ENCODE measurements around the gene RAP2B. TPM values are rescaled to one million over a fixed set of nuclear protein-coding genes. Genes with fewer than 3 reads are reported as not detected.

Gene RAP2B
- total and polyA plus RNA-seq, 2 donors (not counting 1 experiment from before 2014, with no cell fraction given), result 2.8 to 16.9 TPM

- no peaks in the 10 kb centered on the region for H3K9me3 ChIP-seq (ENCODE audit: control extremely low read depth in 1 of 3, control insufficient read depth in 2 of 3, insufficient read depth in 1 of 3, low read length in 2 of 3)
- 70% methylated on average over 2 of the region's 5 CpGs for WGBS (ENCODE audit: insufficient coverage)
- Mint-ChIP-seq H3K27ac (no peak overlapping the region), H3K4me1 (no peaks in the 10 kb centered on the region), H3K27me3 (peaks cover 6% of the 10 kb centered on the region), H3K9me3 (ENCODE audit: insufficient read depth) (no peaks in the 10 kb centered on the region), H3K4me3 (no peak overlapping the region)
- no peak overlapping the region for H3K4me3 ChIP-seq (ENCODE audit: control extremely low read depth in 1 of 5, extremely low read depth in 1 of 5, insufficient read depth in 1 of 5, low read depth in 2 of 5, low read length in 4 of 5)
- POLR2A ChIA-PET, result no interaction called here
- intact Hi-C loops (cut with micrococcal nuclease), result no loop called here
- no peak overlapping the region for H2AFZ ChIP-seq (ENCODE audit: insufficient read depth, low read depth, low read length, poor library complexity, severe bottlenecking)
- H4K20me1 ChIP-seq (ENCODE audit: control insufficient read depth, insufficient read depth, low read length, poor library complexity, severe bottlenecking), result no peaks in the 10 kb centered on the region
- DNase-seq, result no peak
- no peak for ATAC-seq (ENCODE audit: low read depth)
- TF ChIP-seq EZH2 (IDR thresholded peaks at IDR 0.05; ENCODE audit: borderline replicate concordance, insufficient read depth, low read depth, low read length, poor library complexity, severe bottlenecking) (no peak), CTCF (IDR thresholded peaks at IDR 0.05) (no peak)
- no peaks in the 10 kb centered on the region for H3K36me3 ChIP-seq (replicated peaks in 1 of 2; ENCODE audit: control extremely low read depth in 1 of 2, control insufficient read depth in 1 of 2, extremely low read depth in 1 of 2, insufficient read depth in 2 of 2, low read length in 1 of 2)
- H3K79me2 ChIP-seq (ENCODE audit: control insufficient read depth, insufficient read depth, low read length), result no peaks in the 10 kb centered on the region
- no peak overlapping the region for H3K9ac ChIP-seq (ENCODE audit: low read length)
- no peak overlapping the region for H3K4me2 ChIP-seq (replicated peaks; ENCODE audit: low read depth, low read length, poor library complexity, severe bottlenecking)
- H3K4me1 ChIP-seq (ENCODE audit: control insufficient read depth in 2 of 2, insufficient read depth in 2 of 2, low read length in 2 of 2), result no peaks in the 10 kb centered on the region
- CTCF ChIA-PET, result no interaction called here
- no peak overlapping the region for H3K27ac ChIP-seq (ENCODE audit: low read length in 2 of 2)
- no peaks in the 10 kb centered on the region for H3K27me3 ChIP-seq (replicated peaks in 1 of 4; ENCODE audit: control extremely low read depth in 1 of 4, control insufficient read depth in 3 of 4, insufficient read depth in 4 of 4, low read length in 3 of 4)
Observed at GRCh38 chr3:153195349-153195879, 33.4 kb downstream of the RAP2B start.

- ATAC-seq (ENCODE audit: low read depth), result no peak
- Histone ChIP-seq H3K27ac (ENCODE audit: low read length in 2 of 2) (no peak overlapping the region), H3K9me3 (ENCODE audit: control extremely low read depth in 1 of 3, control insufficient read depth in 2 of 3, insufficient read depth in 1 of 3, low read length in 2 of 3) (no peaks in the 10 kb centered on the region), H3K4me1 (ENCODE audit: control insufficient read depth in 2 of 2, insufficient read depth in 2 of 2, low read length in 2 of 2) (peaks cover 0 to 4% of the 10 kb centered on the region in 2 donors), H2AFZ (ENCODE audit: insufficient read depth, low read depth, low read length, poor library complexity, severe bottlenecking) (peak overlapping the region; percentile 25), H3K9ac (ENCODE audit: low read length) (no peak overlapping the region), H3K36me3 (replicated peaks in 1 of 2; ENCODE audit: control extremely low read depth in 1 of 2, control insufficient read depth in 1 of 2, extremely low read depth in 1 of 2, insufficient read depth in 2 of 2, low read length in 1 of 2) (no peaks in the 10 kb centered on the region), H3K4me3 (ENCODE audit: control extremely low read depth in 1 of 5, extremely low read depth in 1 of 5, insufficient read depth in 1 of 5, low read depth in 2 of 5, low read length in 4 of 5) (no peak overlapping the region), H3K27me3 (replicated peaks in 1 of 4; ENCODE audit: control extremely low read depth in 1 of 4, control insufficient read depth in 3 of 4, insufficient read depth in 4 of 4, low read length in 3 of 4) (no peaks in the 10 kb centered on the region), H3K4me2 (replicated peaks; ENCODE audit: low read depth, low read length, poor library complexity, severe bottlenecking) (peak overlapping the region; percentile 29), H4K20me1 (ENCODE audit: control insufficient read depth, insufficient read depth, low read length, poor library complexity, severe bottlenecking) (no peaks in the 10 kb centered on the region), H3K79me2 (ENCODE audit: control insufficient read depth, insufficient read depth, low read length) (no peaks in the 10 kb centered on the region)
- CTCF ChIA-PET, result interaction anchor here (0.7 kb wide), 1 partner anchor 415 kb away, joined by 6 read pairs; no protein-coding TSS in a partner anchor
- POLR2A ChIA-PET, result no interaction called here
- intact Hi-C loops (cut with micrococcal nuclease), result no loop called here
- Mint-ChIP-seq H3K27ac (no peak overlapping the region), H3K27me3 (no peaks in the 10 kb centered on the region), H3K4me1 (no peaks in the 10 kb centered on the region), H3K9me3 (ENCODE audit: insufficient read depth) (no peaks in the 10 kb centered on the region), H3K4me3 (no peak overlapping the region)
- TF ChIP-seq CTCF (IDR thresholded peaks at IDR 0.05) (no peak), EZH2 (IDR thresholded peaks at IDR 0.05; ENCODE audit: borderline replicate concordance, insufficient read depth, low read depth, low read length, poor library complexity, severe bottlenecking) (no peak)
- 100% methylated on average over 5 of the region's 8 CpGs for WGBS (ENCODE audit: insufficient coverage)
- DNase-seq, result peak; percentile 4
Observed at GRCh38 chr3:153209596-153209995, 47.6 kb downstream of the RAP2B start.

All from B cell (primary cell).